Erythroblast (primary cell): ENCODE data around the gene TTLL7.

Source experiments
- DNase-seq, 2 experiments: peaks; one replicate each; lab custom pipeline; 2025; lab: John Stamatoyannopoulos, UW
- GATA1 ChIP-seq: IDR thresholded peaks from 2 replicates; pipeline ENCODE4 v1.6.1; 2011; ENCODE audit warnings: low read depth, mild to moderate bottlenecking, control low read depth, low read length, moderate library complexity
- POLR2A ChIP-seq: IDR thresholded peaks from 2 replicates; pipeline ENCODE4 v1.6.1; 2011; ENCODE audit warnings: mild to moderate bottlenecking, low read length

The TTLL7 gene

DNA sequence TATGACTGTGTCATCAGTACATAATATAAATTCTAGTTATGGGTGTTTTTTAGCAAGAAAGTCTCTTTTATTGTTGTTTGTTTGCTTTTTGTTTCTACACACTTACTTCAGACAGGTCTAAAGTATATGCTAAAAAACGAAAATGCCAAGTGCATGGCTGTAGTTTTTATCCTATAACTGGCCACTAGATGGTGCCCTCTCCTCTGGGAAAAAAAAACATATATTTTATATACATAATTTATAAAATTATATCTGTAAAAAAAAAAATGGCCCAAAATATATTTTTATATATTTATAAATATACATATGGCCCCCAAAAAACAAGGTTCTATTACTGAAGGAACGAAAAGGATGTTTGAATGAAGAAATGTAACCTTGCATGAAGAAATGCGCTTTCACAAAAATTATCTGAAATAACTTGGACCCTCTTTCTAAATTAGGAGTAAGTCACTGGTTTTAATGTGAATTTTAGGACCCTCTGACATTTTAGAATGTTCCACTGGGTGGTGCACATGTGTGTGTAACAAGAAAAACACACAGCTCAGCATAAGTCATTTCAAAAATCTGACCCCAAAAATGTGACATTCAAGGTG lies 93.5 kb downstream of the TTLL7 start:
- DNase-seq = peak; percentile 30 to 65
- TF ChIP-seq GATA1 (no peak), POLR2A (no peak)

- DNase-seq = peak in 1 of 2 experiments; percentile 21
- TF ChIP-seq POLR2A = no peak
- TF ChIP-seq GATA1 = no peak
Measured at GRCh38 chr1:83901547-83902155, 97.3 kb downstream of the TTLL7 start.

GRCh38 chr1:83900524-83900923 lies 98.4 kb downstream of the TTLL7 start:
- TF ChIP-seq POLR2A (no peak), GATA1 (no peak)
- DNase-seq = no peak

- no peak for DNase-seq
- TF ChIP-seq POLR2A (no peak), GATA1 (no peak)
Measured at GRCh38 chr1:83897516-83897915, 101.4 kb downstream of the TTLL7 start.

- DNase-seq = no peak
- no peak for TF ChIP-seq GATA1
- no peak for TF ChIP-seq POLR2A
Measured at GRCh38 chr1:83896299-83896698, 102.6 kb downstream of the TTLL7 start.

DNA sequence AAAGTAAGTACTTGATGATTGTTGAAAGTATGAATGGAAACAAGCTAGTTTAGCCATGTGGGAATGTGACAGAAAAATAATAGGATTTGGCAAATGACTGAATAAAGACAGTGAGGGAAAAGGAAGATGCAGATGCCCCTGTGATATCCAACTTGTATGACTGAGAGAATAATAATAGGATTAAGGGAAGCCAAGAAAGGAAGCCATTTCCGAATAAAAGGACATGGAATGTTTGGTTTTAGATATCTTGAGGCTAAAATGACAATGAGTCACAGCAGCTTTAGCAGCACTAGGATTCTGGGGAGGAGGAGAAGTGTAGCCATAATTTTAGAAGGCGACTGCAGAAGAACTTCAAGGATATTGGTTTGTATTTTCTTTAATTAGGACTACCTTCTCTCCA lies 109.2 kb downstream of the TTLL7 start:
- DNase-seq = no peak
- TF ChIP-seq GATA1 = no peak
- no peak for TF ChIP-seq POLR2A

DNA sequence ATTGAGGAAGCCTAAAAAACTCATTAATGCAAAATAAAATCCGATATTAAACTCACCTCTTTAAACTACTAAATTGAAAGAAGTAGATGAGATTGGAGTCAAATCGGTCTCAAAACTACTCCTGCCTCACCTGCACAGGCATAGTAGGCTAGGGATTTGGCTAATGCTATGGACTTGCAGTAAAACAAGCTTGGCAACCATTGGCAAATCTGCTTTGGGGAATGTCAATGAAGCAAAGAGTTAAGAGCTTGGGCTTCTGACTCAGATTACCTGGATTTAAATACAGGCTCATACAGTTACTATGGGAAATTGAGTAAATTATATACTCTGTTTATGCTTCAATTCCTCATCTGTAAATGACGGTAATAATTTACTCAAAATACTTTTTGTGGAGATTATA lies 111.4 kb downstream of the TTLL7 start:
- no peak for DNase-seq
- TF ChIP-seq GATA1 (no peak), POLR2A (no peak)

GRCh38 chr1:83883979-83884378 lies 115.0 kb downstream of the TTLL7 start:
- DNase-seq = no peak
- no peak for TF ChIP-seq GATA1
- no peak for TF ChIP-seq POLR2A

DNA sequence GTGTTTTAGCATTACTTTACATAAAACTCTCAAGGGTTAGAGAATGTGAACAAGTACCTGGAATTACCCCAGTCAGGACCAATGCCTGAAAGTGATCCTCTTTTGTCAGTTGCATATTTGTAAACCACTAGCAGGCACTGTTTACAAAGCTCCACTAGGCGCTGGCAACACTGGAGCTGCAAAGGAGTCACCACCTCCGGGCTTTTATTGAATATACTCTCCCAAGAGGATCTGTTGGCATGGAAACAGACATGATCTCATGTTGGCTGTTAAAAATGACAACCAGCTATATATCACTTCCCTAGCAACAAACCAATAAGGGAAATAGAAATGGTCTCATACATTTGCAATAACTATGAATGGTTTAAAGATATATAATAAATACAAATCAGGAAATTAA lies 116.0 kb downstream of the TTLL7 start:
- no peak for DNase-seq
- TF ChIP-seq POLR2A = no peak
- no peak for TF ChIP-seq GATA1

DNA sequence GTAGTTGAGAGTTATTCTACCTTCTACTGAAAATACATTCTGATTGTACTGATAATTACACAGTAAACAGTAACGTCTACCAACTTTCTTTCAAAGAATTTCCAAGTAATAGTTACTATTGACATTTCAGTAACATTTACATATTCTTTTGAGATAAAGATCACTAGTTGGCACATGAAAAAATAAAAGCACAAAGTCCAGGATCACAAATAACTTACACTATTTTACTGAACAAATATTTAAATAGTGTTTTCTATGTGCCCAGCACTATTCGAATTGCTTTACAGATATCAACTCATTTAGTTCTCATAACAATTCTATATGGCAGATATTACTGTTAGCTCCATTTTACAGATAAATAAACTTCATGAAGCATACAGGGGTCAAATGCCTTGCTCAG lies 126.4 kb downstream of the TTLL7 start:
- DNase-seq = no peak
- TF ChIP-seq GATA1 = no peak
- no peak for TF ChIP-seq POLR2A

DNA sequence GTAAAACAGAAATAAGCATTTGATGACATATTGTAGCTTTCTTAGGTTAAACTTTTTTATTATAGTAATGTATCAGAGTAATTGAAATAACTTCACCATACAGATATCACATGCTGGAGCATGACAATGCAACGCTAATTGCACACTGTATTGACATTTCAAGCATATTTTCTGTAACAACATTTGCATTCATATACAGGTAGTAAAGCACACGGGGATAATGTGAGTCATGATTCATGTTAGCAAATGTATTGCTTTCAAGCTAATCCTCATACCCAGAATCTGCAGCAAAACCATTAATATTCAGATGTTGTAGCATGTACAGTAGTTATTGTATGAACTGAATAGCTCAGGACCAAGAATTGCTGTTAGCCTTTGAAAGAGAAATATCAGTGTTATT lies 133.9 kb downstream of the TTLL7 start:
- TF ChIP-seq GATA1 (no peak), POLR2A (no peak)

GRCh38 chr1:83860490-83861221 lies 138.3 kb downstream of the TTLL7 start:
- peak; percentile 67 to 77 for DNase-seq

More for the DNA sequence above, 133.9 kb downstream of the TTLL7 start:
- DNase-seq = no peak

DNA sequence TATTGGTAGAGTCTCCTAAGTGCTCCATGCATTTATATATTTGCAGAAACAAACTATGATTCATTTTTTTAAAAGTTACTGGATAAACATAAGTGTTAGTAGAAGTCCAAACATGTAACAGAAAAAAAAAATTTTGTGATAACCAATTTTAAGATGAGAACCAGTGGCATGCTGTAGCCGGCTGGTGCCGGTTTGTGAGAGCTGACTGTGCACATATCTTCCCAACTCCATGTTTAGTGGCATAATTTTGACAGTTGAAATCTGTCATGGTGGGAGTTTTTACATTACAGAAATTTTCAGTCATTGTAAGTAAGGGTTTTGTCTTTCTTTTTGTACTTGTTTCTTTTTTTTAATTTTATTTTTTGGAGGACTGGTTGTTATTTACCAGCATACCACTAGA lies 141.2 kb downstream of the TTLL7 start:
- TF ChIP-seq GATA1 (no peak), POLR2A (no peak)
- no peak for DNase-seq

More at GRCh38 chr1:83860490-83861221, 138.3 kb downstream of the TTLL7 start:
- TF ChIP-seq POLR2A = no peak
- no peak for TF ChIP-seq GATA1

DNA sequence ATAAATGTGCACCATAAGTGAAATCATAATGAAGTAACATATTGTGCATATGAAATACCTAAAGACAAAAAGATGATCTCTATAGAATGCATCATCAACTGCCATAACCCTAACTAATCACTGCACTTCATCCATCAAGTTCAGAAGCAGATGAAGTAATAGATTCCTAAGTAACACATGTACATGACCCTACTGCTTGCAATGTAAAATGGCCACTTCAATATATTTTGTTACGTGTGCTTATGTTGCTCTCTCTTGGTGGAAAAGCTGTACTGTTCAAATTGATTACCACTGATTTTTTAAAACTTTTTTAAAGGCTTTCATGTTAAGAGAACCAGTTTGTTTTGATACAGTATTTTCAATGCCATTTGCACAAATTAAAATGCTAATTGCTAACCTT lies 141.8 kb downstream of the TTLL7 start:
- DNase-seq = peak; percentile 4 to 5
- TF ChIP-seq POLR2A = no peak
- TF ChIP-seq GATA1 = no peak
